PC-9 (cell line): ENCODE measurements around the gene ARID3A. TPM values are rescaled to one million over a fixed set of nuclear protein-coding genes. Genes with fewer than 3 reads are reported as not detected.

Experiments
- BruUV-seq: library from RNA; stranded (reverse); fragments of 400-500 nt; replicated peaks from 2 replicates; lab custom pipeline; 2021; lab: Mats Ljungman, UMichigan
- CTCF ChIA-PET: fragments of 300-600 bp; sonication (Branson Sonifier 250); formaldehyde crosslinking; loops from one replicate; lab custom pipeline; 2022; ENCODE audit warnings: antibody characterized with exemption; lab: Charles Lee
- POLR2A ChIA-PET: fragments of 300-600 bp; sonication (Branson Sonifier 250); formaldehyde crosslinking; loops from one replicate; lab custom pipeline; 2022; ENCODE audit warnings: antibody characterized with exemption; ENCODE audit not compliant: unreplicated experiment; lab: Charles Lee
- DNase-seq, 2 experiments: peaks; one replicate each; pipeline versions ENCODE4 v3.0.0 to v3.0.0-alpha.2; 2015 to 2022; ENCODE audit warnings: mixed read lengths in 1 of 2
- H2AFZ ChIP-seq: fragments of 200-600 bp; sonication (generic); 2 replicates; pipeline ENCODE4 v1.8.1; 2017; ENCODE audit warnings: antibody characterized with exemption
- H3F3A ChIP-seq: fragments of 200-600 bp; sonication (generic); 2 replicates; pipeline ENCODE4 v1.8.1; 2017; ENCODE audit warnings: antibody characterized with exemption, mild to moderate bottlenecking, low read depth; ENCODE audit not compliant: insufficient read depth
- H3K27ac ChIP-seq: fragments of 200-600 bp; sonication (generic); 2 replicates; pipeline ENCODE4 v1.6.1; 2016; ENCODE audit warnings: mixed run types
- H3K27me3 ChIP-seq: fragments of 200-600 bp; sonication (generic); 2 replicates; pipeline ENCODE4 v1.6.1; 2016; ENCODE audit warnings: low read depth, mixed run types; ENCODE audit not compliant: insufficient read depth
- H3K36me3 ChIP-seq: fragments of 200-600 bp; sonication (generic); 2 replicates; pipeline ENCODE4 v1.6.1; 2016; ENCODE audit warnings: low read depth, mixed run types
- H3K4me1 ChIP-seq: fragments of 200-600 bp; sonication (generic); replicated peaks from 2 replicates; pipeline ENCODE4 v1.6.1; 2016; ENCODE audit warnings: mixed run types; ENCODE audit not compliant: insufficient read depth
- H3K4me2 ChIP-seq: fragments of 200-600 bp; sonication (generic); 2 replicates; pipeline ENCODE4 v1.6.1; 2017; ENCODE audit warnings: mixed run types
- H3K4me3 ChIP-seq: fragments of 200-600 bp; sonication (generic); 2 replicates; pipeline ENCODE4 v1.6.1; 2016; ENCODE audit warnings: mixed run types
- H3K79me2 ChIP-seq: fragments of 200-600 bp; sonication (generic); 2 replicates; pipeline ENCODE4 v1.6.1; 2017; ENCODE audit warnings: low read depth, mixed run types
- H3K9me2 ChIP-seq: fragments of 200-600 bp; sonication (generic); 2 replicates; pipeline ENCODE4 v1.8.1; 2017; ENCODE audit warnings: mild to moderate bottlenecking; ENCODE audit not compliant: insufficient read depth
- H3K9me3 ChIP-seq: fragments of 200-600 bp; sonication (generic); 2 replicates; pipeline ENCODE4 v1.8.1; 2016; ENCODE audit warnings: low read depth; ENCODE audit not compliant: insufficient read depth
- H4K20me1 ChIP-seq: fragments of 200-600 bp; sonication (generic); 2 replicates; pipeline ENCODE4 v1.8.1; 2017; ENCODE audit not compliant: insufficient read depth
- CTCF ChIP-seq: fragments of 200-600 bp; sonication (generic); conservative IDR thresholded peaks from 2 replicates; pipeline ENCODE4 v1.6.1; 2017; ENCODE audit warnings: mixed run types, antibody characterized with exemption, mild to moderate bottlenecking, moderate library complexity
- EZH2 ChIP-seq: fragments of 200-600 bp; sonication (generic); IDR thresholded peaks from 2 replicates; pipeline ENCODE4 v1.8.0; 2017; ENCODE audit warnings: antibody characterized with exemption, low read depth
- intact Hi-C: fragments of 100-400 bp; cut with micrococcal nuclease; formaldehyde crosslinking; loops from one replicate; pipeline ENCODE4 v1.10.0; 2022; ENCODE audit not compliant: unreplicated experiment
- total RNA-seq: library from RNA; stranded (reverse); gene quantifications from 2 replicates; pipeline ENCODE4 v1.2.3, GENCODE V29; 2021

ARID3A gene
- total RNA-seq, 1 experiment from 2014 or later: 10.7 TPM

GRCh38 chr19:984165-984967, 58.5 kb downstream of the ARID3A start, which contains the start of gene WDR18:
TSS of gene WDR18 (plus strand) at chr19:984345. CDS start at chr19:984354, 9 bp downstream.
- H3K27ac ChIP-seq: peak within 1 kb of the TSS; percentile 71
- peak within 1 kb of the TSS; percentile 99 for H3K4me3 ChIP-seq
- no peaks in the 10 kb centered on the region for H3K36me3 ChIP-seq
- peaks cover 9% of the 10 kb centered on the region for H3K79me2 ChIP-seq
- TF ChIP-seq EZH2: no peak
- TF ChIP-seq CTCF: no peak
- H3K4me1 ChIP-seq: peaks cover 17% of the 10 kb centered on the region
- peak within 1 kb of the TSS; percentile 85 for H3K4me2 ChIP-seq
- CTCF ChIA-PET: interaction anchor here (1.0 kb wide), 1 partner anchor 61 kb away, joined by 3 read pairs; no protein-coding TSS in a partner anchor
- no TSS peak for BruUV-seq
- peak; percentile 57 to 84 for DNase-seq
- no peaks in the 10 kb centered on the region for H3K9me2 ChIP-seq
- H3K9me3 ChIP-seq: no peaks in the 10 kb centered on the region
- intact Hi-C loops: loop anchor here (10.0 kb wide), 1 partner anchor 130 kb away; the partner anchor contains the start of genes CFD and ELANE
- peak within 1 kb of the TSS; percentile 96 for H2AFZ ChIP-seq
- no peaks in the 10 kb centered on the region for H3K27me3 ChIP-seq
- H4K20me1 ChIP-seq: no peaks in the 10 kb centered on the region; the same call in none of the 2 replicates
- POLR2A ChIA-PET: interaction anchor here (0.6 to 1.0 kb wide), 6 partner anchors 27 to 285 kb away, joined by 3 to 5 read pairs (median 4); partner anchors contain the start of gene CIRBP
- H3F3A ChIP-seq: peaks cover 28% of the 10 kb centered on the region

- BruUV-seq: no TSS peak
- Histone ChIP-seq H3K4me2 (no peak overlapping the region), H3K79me2 (peaks cover 9% of the 10 kb centered on the region), H3K36me3 (no peaks in the 10 kb centered on the region), H3K9me3 (no peaks in the 10 kb centered on the region), H3K4me3 (no peak overlapping the region), H3F3A (peaks cover 31% of the 10 kb centered on the region), H3K27me3 (no peaks in the 10 kb centered on the region), H4K20me1 (no peaks in the 10 kb centered on the region; the same call in none of the 2 replicates), H2AFZ (no peak overlapping the region), H3K9me2 (no peaks in the 10 kb centered on the region), H3K4me1 (peaks cover 6% of the 10 kb centered on the region; the same call in 1 of the 2 replicates), H3K27ac (no peak overlapping the region)
- TF ChIP-seq EZH2: no peak
- TF ChIP-seq CTCF: no peak
- no peak for DNase-seq
- intact Hi-C loops: loop anchor here (10.0 kb wide), 1 partner anchor 131 kb away; the partner anchor contains the start of genes CFD and ELANE
- ChIA-PET CTCF (no interaction called here), POLR2A (interaction anchor here (0.6 kb wide), 1 partner anchor 309 kb away, joined by 4 read pairs; no protein-coding TSS in a partner anchor)
These were observed 60.2 kb downstream of the ARID3A start for GRCh38 chr19:986083-986482.

GRCh38 chr19:988081-988480, 62.2 kb downstream of the ARID3A start:
- Histone ChIP-seq H3K9me3 (no peaks in the 10 kb centered on the region), H3K4me2 (no peak overlapping the region), H4K20me1 (peaks cover 10% of the 10 kb centered on the region), H3K4me3 (no peak overlapping the region), H3K27me3 (no peaks in the 10 kb centered on the region), H3K27ac (no peak overlapping the region), H3K4me1 (peaks cover 6% of the 10 kb centered on the region; the same call in 1 of the 2 replicates), H2AFZ (no peak overlapping the region), H3K79me2 (peaks cover 9% of the 10 kb centered on the region), H3F3A (peaks cover 40% of the 10 kb centered on the region), H3K9me2 (no peaks in the 10 kb centered on the region), H3K36me3 (no peaks in the 10 kb centered on the region)
- no peak for DNase-seq
- ChIA-PET CTCF (no interaction called here), POLR2A (no interaction called here)
- intact Hi-C loops: loop anchor here (10.0 kb wide), 1 partner anchor 133 kb away; the partner anchor contains the start of genes CFD and ELANE
- BruUV-seq: no TSS peak
- TF ChIP-seq CTCF (no peak), EZH2 (no peak)
